ENCODE data around the gene CBL.

Gene CBL

DNA sequence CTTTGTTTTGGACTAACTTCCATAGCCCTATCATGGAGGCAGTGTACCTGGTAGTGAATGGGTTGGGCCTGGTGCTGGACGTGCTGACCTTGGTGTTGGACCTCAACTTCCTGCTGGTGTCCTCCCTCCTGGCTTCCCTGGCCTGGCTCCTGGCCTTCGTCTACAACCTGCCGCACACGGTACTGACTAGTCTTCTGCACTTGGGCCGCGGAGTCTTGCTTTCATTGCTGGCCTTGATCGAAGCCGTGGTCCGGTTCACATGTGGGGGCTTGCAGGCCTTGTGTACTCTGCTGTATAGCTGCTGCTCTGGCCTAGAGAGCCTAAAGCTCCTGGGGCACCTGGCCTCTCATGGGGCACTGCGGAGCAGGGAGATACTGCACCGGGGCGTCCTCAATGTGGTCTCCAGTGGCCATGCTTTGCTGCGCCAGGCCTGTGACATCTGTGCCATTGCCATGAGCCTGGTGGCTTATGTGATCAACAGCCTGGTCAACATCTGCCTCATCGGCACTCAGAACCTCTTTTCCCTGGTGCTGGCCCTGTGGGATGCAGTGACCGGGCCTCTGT is 129.0 kb downstream of the CBL start:
- DNase-seq = no peak

DNA sequence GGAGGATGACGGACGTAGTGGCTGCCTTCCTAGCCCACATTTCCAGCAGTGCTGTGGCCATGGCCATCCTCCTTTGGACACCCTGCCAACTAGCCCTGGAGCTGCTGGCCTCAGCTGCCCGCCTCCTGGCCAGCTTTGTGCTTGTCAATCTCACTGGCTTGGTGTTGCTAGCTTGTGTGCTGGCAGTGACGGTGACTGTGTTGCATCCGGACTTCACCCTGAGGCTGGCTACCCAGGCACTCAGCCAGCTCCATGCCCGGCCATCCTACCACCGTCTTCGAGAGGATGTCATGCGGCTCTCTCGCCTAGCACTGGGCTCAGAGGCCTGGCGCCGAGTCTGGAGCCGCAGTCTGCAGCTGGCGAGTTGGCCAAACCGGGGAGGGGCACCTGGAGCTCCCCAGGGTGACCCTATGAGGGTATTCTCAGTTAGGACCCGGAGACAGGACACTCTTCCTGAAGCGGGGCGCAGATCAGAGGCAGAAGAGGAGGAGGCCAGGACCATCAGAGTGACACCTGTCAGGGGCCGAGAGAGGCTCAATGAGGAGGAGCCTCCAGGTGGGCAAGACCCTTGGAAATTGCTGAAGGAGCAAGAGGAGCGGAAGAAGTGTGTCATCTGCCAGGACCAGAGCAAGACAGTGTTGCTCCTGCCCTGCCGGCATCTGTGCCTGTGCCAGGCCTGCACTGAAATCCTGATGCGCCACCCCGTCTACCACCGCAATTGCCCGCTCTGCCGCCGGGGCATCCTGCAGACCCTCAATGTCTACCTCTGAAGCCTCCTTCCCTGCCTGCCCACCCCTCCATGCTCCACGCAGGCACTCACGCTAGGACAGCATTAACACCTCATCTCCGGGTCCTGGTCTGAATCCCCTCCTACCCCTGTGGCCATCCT is 129.8 kb downstream of the CBL start:
- no peak for DNase-seq

DNA sequence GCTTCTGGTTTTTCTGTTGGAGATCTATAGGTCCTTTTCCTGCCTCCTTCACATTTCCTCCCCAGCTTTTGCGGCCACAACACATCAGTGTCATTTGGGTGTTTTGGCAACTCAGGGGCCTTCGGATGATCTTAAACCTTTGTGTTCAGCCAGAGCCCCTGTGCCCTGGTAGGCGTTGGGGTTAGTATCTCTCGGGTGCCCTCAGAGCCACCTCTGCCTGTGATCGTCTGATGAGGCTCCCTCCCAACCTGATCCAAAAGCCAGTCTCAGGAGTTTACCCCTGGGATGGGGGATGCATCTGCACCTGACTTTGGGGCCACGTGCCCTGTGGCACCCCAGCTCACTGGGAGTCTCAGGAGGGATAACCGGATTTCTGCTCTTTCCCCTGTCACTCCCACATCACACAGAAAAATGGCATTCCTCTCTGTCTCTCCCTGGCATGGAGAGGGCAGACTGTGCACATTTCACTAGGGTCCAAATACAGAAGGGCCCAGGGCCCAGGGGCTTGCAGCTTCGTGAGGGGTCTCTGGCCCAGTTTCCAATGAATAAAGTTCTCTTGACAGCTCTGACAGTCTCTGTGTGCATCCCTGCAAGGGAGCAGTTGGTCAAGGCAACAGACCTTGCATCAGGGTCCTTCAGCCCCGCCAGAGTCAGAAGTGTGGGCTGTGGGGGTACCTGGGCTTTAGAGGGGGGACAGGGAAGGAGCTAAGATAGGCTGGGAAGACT is 130.8 kb downstream of the CBL start:
- no peak for DNase-seq

DNA sequence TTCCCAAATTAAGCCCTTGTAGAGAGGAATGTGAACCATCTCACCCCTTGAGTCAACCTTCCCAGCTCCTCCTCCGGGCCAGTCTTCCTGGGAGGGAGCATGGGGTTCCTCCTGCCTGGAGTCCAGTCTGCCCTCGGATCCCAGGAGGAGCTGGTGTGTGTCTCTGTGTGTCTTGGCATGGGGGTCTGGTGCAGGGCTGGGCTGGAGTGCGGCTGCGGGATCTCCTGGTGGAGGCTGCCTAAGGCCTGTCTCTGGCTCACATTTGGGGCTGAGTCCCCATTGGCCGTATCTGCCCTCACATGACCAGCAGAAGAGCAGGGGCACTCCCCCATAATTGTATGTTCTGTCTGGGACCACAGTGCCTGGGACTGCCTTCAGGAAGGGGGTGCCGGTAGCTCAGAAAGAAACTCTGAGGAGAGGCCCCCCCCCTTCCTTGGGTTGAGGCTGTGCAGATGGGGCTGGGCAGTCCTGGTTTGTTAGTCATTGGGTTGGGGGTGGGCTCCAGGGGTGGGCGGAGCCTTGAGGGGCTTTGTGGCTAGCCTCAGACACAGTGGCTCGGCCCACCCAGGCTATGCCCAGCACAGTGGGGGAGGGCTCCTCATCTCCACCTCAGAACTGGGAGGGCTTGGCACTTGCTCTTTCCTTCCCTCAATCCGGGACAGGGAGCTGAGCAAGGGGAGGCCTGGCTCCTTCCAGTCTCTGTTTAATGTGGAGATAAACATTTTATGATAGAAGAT is 131.6 kb downstream of the CBL start:
- no peak for DNase-seq

DNA sequence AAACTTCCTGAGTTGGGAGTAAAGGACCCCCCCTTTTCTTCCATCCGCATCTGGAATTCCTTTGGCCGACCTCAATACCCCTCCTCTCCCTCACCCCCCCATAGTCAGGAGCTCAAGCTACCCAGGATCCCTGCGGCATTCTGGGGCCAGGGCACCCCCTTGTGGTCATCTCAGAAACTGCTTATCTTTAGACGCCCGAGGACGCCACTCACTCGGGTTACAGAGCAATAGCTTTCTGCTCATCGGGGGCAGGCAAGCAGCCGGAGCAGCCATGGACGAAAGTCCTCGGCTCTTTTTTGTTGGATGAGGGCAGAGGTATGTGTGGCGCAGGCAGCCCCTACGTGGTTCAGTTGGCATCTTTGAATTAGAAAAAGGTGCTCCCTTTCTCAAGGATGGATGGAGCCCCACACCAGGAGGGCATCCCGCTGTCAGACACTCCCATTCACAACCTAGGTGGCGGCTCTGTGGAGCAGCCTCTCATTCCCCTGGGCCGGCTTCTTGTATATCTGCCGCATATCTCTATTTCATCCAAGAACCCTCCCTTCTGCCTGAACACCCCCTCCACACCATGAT is 132.3 kb downstream of the CBL start:
- DNase-seq = peak; percentile 53 to 68

DNA sequence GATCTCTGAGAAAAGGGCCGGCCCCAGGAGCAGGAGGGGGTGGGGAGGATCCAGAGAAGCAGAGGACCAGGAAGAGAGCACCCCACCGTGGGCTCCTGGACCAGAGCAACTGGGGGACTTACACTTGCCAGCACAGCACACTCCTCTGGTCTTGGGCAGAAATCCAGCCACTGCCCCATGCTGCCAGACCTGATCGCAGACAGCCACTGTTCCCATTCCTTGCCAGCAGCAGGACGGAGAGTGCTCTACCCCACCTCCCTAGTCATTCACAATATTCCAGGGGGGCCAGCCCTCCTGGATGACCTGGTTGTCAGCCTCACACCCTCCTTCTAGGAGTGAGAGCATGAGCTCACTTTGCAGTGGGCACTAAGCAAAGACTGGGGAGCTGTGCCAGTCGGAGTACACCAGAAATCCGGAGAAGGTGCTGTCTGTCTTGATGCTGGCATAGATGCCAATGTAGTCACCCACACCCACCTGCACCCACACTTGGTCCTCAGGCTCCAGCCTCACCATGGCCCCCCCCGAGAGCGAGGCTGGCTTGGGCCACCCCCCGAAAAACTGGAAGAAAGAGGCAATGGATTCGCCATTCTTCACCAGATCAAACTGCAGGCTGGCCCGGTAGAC is 132.9 kb downstream of the CBL start:
- no peak for DNase-seq

DNA sequence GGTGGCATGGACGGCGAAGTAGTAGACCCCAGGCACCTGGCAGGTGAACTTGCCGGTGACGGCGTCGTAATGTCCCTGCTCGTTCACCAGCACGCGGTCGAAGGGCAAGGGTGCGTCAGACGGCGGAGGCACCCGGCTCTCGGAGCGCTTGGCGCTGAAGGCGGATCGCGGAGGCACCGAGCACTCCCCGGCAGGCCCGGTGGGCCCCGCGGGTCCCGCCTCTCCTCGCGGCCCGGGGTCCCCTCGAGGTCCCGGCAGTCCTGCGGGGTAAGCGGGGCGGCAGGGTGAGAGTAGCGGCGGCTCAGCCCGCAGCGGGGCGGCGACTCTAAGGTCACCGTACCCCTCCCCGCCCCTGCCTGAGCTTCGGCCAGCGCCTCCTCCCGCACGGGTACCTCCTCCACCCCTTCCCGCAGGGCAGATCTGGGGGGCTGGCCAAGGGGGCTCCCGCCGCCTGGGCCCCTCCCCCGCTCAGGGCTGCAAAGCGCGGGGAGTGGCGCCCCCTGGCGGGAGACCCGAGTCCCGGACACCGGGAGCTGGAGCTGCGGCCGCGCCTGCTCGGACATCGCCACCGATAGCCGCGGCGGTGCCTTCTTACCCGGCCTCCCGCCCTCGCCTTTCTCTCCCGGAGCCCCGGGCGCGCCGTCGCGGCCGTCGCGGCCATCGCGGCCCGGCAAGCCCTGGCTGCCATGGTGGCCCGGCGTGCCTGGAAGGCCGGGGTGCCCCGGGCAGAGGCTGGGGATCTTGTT is 133.6 kb downstream of the CBL start:
- no peak for DNase-seq

DNA sequence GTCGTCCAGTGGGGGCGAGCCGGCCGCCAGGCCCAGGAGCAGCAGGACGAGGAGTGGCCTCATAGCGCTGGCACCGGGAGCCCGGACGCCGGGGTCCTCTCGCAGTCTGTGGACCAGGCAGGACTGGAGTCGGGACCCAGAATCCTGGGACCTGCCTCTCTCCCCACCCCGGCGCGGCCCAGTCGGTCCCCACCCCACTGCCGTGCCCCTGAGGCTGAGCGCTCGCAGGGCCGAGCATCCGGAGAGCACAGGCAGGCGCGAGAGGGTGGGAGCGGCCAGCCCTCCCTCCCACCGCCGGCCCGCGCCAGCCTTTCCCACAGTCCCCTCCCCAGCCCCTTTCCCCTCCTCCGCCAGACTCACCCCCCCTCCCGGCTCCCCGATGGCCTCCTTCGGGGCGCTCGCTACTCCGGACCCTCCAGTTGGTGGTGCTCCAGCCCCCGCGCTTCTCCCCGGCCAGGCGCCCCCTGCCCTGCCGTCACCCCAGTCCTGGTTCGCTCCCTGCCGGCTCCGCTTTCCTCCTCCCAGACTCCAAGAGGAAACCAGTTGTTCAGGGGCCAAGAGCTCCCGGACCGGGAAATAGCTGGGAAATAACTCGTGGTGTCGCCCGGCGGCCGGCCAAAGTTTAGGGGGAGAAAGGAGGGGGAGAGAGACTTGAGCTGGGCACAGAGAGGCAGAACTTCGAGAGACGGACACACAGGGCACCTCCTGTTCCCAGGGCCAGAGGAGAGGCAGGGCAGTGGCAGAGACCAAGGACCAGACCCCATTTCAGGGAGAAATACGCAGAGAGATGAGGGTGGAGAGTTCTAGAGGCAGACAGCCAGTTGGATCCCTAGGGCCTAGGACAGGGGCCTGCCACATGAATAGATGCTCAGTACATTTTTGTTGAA is 134.4 kb downstream of the CBL start, which contains the start of gene C1QTNF5:
Gene C1QTNF5 (minus strand): TSS at position 549 of the 887 bp plus-strand sequence. CDS start 486 bp downstream, at position 63.
- DNase-seq = no peak

DNA sequence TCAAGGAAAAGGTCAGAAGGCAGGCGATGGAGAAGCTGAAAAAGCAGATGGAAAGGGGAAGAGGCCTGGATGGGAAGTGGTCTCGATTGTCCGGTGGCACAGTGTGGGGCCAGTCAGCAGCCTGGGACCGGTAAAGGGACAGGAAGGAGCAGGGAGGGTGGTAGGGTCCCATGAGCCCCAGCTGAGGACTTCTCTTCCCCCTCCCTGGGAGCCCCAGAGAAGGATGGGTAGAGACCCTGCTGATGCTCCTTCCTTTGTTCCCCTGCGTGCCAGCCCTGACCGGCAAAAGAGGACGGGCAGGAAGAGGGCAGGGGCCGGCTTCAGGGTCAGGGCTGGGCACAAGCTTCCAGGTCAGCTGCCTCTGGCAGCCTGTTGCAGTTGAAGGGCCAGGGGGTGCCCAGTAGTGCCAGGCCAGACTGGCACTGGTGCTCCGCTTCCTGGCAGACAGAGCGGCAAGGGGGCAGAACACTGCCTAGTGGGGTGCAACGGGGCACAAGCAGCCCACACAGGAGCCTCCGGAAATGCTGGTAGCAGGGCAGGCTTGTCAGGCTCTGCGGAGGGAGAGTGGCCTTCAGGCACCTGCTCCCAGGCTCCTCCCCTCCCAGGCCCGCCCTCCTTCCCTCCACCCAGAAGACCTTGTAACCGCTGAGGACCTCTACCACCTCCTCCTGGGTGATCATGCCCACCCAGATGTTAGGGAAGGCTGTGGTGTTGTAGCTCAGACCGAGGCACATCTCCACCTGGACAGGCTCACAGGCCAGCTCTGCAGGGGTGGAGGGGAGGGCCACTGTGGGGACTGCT is 135.3 kb downstream of the CBL start:
- no peak for DNase-seq

DNA sequence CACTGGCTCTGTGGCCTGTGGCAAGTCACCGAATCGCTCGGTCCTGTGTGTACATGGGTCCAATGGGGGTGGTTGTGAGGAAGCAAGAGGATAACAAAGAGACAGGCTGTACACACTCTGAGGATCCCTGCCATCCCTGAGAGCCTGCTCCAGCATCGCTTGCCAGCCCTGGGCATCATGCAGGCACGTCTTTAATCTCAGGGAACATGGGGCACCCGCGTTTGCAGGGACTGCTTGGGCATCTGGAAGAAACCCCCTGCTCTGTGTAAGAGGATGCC is 135.8 kb downstream of the CBL start:
- DNase-seq = no peak

DNA sequence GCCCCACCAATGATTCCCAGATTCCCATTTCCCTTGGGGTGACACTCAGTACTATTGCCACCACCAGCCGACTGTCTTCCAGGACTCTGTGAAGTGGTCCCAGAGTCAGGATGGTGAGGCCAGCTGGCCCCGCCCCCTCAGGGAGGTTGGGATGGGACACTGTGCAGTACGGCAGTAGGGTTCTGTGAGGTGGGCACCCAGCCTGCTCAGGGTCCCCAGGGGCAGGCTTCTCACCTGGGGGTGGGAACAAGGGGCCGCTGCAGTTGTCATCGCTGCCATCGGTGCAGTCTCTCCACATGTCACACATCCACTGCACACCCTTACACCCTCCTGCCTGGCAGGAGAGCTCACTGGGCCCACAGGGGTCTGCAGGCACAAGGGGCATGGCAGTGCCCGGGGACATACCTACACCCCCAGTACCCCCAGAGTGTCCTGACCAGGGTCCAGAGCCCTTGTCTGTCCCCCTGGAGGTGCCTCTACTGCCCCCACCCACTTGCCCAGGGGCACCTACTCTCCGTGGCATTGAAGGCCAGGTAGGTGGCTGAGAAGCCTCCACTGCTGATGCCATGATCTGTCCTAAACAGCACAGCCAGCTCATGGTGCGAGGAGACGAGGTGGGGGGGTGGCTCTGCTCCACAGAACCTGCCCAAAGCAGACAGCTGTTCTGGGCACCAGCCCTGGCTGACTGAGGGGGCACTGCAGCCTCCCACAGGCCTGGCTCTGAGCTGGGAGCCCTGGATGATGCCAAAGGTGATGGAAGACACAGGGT is 136.4 kb downstream of the CBL start:
- DNase-seq = no peak

DNA sequence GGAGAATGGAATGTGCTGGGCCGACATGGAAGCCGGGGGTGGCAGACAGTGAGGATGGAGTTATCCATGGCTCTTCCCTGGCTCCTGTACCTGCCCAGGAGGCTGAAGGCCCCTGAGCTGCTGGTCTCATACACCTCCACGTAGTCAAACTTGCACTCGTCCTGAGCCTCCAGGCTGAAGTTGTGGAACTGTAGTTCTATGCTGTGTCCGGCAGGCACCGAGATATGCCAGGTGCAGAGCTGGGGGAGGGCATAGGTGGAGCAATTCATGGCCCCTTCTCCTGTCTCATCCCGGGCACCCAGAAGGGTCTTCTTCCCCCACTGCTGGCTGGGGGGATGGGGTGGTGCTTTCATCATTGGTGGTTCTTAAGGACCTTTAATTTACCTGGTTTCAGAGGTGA is 137.6 kb downstream of the CBL start:
- no peak for DNase-seq

DNA sequence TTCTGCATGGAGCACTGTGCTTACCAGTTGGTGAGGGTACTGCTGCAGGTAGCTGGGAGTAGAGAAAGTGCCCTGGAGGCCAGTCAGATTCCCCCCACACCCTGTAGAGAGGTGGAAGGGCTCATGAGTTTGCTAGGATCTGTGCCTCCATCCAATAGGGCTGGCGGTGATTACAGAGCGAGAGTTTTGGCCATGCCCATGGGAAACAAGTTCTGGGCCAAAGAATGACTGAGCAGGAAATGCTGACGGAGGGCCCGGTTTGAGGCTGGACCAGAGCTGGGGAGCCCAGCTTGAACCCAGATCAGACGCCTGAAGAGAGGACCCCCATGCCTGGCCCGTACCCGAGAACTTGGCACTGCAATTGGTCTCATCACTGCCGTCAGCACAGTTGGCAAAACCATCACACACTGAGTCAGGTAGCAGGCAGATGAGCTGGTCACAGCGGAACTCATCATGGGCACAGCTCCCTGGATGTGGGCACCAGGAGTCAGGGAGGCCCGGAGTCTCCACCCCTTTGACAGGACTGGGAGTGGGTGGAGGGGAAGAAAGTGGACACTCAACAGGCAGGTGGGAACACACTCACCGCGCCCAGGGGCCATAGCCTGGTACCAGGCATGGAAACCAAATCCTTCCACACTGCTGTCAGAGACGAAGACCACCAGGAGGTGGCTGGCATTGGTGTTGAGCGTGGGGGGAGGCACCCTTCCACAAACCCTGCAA is 138.3 kb downstream of the CBL start:
- DNase-seq = no peak

DNA sequence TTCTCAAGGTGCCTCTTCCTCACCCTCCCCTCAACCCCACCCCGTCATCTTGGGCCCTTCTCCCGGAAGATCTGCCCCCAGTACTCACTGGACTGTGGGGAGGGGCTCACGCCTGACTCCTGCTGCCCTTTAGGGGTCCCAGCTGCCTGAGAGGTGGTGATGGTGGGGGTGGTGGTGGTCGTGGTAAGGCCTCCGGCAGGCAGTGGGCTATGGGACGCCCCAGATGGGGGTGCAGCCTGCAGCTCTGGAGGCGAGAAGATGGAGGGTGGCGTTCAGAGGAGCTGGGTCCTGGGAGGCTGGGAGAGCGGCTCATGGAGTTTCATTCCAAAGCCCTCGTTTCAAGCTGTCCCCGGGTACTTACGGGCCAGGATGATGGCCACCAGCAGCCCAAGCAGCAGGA is 139.5 kb downstream of the CBL start:
- DNase-seq = no peak

DNA sequence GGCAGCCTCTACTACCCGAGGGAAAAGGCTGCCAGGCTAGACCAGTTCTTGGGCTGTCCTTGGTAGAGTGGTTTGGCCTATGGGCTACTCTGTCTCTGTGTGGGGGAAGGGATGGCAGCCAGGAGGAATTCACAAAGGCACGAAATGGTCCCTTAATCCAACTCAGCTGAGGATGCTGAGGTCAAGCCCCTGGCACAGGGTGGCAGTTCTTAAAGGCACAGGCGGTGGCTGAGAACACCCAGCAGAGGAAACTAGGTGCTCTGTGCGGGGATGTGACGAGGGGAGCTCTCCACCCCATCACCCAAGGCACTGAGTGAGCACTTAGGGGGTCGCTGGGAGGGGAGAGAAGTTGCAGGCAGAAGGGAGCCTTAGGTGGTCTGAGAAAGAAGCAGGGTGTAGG is 140.5 kb downstream of the CBL start, which contains the start of gene MFRP:
Gene MFRP (minus strand): TSS at position 101 of the 400 bp plus-strand sequence. CDS start 192 bp downstream, outside the sequence.
- no peak for DNase-seq

DNA sequence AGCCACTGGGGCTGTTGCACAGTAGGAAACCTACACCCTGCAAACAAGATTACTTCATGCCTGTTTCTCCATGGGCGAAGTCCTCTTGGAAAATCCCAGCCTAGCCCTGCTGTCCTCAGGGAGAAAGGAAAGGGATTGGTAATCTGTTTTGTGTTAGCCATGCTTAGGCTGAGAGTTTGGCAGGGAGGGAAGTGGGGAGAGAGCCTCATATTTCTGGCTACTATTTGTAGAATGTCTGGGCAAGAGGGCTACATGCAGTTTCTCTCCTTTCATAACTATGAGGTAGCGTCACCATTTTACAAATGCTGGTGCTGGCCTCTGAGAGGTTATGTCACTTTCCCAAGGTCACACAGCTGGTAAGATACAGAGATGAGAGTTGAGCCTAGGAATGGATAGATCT is 141.1 kb downstream of the CBL start:
- DNase-seq = no peak

DNA sequence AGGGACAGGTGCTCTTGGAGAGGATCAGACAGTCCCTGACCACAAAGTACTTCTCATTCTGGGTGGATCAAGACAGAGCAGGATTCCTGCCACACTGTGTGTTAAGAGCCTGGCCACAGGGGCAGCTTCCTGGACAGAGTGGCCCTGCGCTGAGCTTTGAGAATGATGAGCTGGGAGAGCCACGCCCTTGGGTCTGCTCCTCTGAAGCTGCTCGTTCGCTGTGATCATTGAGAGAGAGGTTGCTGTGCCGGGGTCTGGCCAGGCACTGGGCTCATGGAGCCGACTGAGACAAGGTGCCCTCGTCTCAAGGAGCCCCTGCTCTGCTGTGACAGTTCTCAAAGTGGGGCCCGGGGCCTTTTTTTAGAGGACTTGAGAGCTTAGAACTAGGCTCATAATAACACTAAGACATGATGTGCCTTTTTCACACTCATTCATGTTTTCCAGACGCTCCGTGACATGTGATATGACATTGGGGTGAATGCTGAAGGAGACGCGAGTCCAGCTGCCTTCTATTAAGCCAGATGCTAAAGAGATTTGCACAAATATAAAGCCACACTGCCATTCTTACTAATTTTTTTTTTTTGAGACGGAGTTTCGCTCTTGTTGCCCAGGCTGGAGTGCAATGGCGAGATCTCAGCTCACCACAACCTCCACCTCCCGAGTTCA is 141.9 kb downstream of the CBL start:
- no peak for DNase-seq

DNA sequence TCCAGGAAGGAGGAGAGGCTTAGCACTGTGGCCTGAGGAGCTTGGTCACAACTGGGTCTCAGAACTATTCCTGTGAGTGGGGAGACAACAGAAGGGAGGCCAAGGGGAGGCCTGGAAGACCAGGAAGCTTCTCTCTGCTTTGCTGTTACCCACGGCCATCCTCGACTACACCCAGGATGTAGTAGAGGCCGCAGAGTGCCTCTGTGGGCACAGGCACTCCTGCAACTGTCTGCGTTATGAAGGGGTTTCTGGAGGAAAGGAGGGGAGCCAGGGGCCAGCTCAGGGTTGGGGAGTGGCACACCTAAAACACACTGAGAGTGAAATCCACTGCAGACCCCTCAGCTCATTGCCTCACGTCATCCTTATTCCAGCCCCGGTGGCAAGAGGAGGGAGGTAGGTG is 144.2 kb downstream of the CBL start:
- no peak for DNase-seq
